Retina (tissue), 1 donor: ENCODE results near the gene NPIPB13.
"Not testable (repeated sequence)": the region's sequence is repeated elsewhere in the genome, so short reads cannot be mapped to it uniquely, and the experiment has no call there.

Experiments used
- DNase-seq: peaks from one replicate; pipeline ENCODE4 v3.0.0-alpha.2; 2016

Gene NPIPB13

DNA sequence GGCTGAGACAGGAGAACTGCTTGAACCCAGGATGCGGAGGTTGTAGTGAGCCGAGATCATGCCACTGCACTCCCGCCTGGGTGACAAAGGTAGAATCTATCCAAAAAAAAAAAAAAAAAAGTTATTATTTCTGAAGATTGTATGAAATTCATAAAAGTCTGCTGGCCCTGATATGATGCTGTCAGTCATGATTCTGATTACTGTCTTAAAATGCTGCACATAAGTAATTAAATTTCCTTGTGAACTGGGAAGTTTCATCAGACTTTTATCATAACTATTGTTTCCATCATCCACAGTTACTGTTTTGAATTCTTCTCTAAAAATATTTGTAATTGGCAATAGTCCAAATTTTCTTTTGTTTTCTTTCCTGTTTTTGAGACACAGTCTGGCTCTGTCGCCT lies at the start of gene NPIPB13:
TSS of gene NPIPB13 (minus strand) at position 101 of the 400 bp plus-strand sequence. CDS start 2,906 bp downstream, outside the sequence.
- DNase-seq, result not testable (repeated sequence)

DNA sequence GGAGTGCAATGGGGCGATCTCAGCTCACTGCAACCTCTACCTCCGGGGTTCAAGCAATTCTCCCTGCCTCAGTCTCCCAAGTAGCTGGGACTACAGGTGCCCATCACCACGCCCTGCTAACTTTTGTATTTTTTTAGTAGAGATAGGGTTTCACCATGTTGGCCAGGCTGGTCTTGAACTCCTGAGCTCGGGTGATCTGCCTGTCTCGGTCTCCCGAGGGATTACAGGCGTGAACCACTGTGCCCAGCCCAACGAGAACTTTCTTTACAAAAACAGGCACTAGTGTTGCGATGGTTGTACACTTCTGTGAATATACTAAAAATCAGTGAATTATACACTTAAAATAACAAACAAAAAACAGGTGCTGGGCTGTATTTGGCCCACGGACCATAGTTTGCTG lies 34.1 kb upstream of the NPIPB13 start:
- DNase-seq, result not testable (repeated sequence)

DNA sequence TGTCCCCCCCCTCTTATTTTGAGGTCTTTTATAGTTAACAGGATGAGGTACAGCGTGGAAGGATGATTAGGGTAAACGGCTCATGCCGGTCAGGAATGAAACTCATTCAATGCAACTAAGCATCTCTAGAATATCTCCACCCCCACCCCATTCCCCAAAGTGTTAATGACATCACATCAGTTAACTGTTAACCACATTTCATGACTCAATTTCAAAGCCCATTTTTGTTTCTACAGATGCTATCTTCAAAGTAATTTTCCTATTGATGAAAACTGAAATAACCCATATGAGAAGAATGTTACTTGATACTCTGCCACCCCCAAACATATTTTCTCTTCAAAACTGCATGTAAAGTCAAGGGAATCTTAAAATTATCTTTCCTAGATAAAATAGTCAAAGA lies 30.2 kb upstream of the NPIPB13 start:
- not testable (repeated sequence) for DNase-seq

DNA sequence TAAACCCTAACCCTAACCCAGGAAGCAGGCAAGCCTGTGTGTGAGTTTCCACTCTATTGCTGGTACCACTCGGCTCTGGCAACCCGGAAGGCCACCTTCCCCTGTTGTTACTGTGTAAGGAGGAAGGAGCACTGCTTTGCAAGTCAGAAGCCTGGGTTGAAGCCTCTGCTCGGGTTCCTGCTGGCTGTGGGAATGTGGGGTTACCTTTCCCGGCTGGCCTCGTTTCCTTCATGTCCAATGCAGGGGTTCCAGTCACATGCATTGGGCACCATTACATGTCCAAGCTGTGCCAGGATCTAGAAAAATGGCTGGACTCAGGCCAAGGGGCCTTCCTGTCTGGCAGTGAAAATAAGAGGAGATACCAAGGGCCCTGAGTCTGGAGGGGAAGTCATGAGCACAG lies 31.2 kb downstream of the NPIPB13 start:
- DNase-seq, result not testable (repeated sequence)

DNA sequence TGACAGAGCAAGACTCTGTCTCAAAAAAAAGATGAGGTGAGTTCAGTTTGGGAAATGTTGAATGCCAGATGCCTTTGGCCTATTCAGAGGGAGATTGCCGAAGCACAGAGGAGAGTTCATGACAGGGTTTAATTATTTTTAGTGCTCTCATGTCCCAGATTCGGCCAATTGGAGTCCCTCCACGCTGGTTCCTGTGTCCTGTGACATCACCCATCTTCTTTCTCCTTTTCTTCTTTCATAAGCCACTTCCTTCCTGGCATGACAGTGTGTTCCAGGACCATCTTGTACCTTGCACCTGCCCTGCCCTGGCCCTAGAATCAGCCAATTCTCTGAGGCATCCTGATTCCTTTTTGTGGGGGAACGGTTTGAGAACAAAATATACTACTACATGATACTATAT lies 36.9 kb downstream of the NPIPB13 start:
- DNase-seq, result not testable (repeated sequence)

DNA sequence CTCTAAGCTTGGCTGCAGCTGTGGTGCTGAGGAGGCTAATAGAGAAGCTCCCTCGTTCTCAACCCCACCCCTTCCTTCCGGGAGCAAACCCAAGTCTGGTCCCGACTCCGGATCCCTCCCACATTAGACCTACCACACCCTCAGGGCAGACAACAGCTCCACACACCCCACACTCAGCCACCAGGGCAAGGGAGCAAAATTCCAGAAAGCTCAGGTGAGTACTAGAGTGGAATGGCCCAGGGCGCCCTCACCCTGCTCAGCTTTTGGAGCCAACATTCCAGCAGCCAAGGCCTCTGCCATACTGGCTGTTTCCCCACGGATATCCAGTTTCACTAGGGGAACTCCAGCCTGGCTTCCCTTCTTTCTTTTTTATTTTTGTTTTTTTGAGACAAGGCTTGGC lies 39.2 kb downstream of the NPIPB13 start:
- not testable (repeated sequence) for DNase-seq

DNA sequence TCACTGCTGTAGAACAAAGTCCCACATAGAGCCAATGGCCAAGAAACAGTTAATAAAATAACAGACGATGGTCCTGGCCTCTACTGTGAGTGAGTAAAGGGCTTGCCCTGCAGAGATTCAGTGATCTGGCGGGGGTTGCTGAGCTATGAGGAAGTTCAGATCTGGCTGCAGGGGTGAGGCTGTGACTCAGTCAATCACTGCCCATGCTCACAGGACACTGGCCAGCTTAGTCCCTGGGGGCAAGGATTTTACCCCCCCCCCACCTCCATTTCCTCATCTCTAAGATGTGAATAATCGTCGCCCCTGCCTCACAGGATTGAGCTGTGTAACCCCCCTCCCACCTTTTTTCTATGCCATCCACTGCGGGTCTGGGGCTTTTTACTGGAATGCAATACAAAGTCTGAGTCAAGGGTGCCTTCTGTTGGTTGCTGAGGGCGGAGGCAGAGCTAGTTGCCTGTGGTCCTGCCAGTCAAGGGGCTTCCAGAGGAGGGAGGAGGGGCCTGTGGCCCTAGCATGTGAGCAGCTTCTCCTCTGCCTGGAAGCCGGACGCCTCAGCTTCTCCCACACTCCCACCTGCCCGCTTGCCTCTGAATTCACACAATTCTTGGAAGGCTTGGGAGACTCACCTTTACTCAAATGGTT lies 41.1 kb downstream of the NPIPB13 start:
- DNase-seq, result not testable (repeated sequence)

DNA sequence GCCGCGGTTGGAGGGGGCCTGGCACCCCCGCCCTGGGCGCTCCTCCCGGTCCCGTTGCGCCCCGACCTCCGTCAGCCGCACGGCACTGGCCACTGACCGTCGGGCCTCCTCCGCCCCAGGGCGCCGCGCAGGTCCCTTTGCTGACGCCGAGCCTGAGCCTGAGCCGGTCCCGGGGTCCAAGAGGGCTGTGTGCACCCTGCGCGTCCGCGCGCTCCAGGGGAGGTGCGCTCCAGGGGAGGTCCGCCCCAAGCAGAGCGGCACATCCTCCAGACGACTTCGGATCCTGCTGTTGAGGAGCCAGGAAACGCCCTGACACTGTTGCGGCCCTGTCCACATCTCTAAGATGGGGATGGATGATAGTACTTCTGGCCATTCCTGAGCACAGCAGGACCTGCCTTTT lies 42.0 kb downstream of the NPIPB13 start:
- not testable (repeated sequence) for DNase-seq

DNA sequence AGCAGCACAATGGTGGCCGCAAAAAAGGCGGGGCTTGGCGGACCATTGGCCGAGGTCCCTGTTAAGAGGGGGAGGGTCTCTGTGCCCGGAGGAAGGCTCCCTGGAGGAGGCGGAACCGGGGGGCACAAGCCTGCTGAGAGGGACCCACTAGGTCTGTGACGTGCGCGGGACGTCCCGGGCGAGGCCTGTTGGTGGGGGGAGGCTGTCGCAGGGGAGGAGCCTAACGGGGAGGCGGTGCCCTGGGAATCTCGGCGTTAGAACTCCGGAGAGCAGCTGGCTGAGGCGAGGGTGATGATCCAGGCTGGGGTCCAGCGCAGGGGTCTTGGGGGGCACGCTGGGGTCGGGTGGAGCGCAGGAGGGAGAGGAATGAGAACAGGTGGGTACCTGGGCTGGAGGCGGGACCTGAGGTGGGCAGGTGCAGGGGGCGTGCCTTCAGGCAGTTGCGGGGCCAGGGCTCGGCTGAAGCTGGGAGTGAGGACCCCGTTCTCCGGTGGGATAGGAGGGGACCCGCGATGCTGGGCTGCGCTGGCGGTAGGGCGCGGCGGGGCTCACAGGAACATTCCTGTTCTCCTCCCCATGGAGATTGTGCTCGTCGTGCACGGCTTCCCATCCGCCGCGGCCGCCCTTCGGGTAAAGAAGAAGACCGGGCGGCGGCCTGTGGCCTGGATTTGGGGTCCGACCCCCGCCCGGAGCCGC lies 42.6 kb downstream of the NPIPB13 start:
- DNase-seq, result not testable (repeated sequence)

DNA sequence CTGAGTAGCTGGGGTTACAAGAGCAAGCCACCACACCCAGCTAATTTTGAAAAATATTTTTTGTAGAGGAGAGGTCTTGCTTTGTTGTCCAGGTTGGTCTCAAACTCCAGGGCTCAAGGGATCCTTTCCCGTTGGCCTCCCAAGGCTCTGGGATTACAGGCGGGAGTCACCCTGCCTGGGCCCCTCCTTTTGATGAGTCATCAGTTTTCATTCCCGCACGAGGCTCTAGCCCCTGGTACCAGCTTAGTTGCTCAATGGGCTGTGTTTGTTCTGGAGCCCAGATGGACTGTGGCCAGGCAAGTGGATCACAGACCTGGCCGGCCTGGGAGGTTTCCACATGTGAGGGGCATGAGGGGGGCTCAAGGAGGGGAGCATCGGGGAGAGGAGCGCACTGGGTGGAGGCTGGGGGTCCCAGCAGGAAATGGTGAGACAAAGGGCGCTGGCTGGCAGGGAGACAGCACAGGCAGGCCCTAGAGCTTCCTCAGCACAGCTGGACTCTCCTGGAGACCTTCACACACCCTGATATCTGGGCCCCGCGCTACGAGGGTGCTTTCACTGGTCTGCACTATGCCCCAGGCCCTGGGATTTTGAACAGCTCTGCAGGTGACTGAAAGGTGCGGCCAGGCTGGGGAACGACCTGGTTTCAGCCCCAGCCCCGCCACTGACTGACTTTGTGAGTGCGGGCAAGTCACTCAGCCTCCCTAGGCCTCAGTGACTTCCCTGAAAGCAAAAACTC lies 48.5 kb downstream of the NPIPB13 start:
- DNase-seq, result not testable (repeated sequence)

DNA sequence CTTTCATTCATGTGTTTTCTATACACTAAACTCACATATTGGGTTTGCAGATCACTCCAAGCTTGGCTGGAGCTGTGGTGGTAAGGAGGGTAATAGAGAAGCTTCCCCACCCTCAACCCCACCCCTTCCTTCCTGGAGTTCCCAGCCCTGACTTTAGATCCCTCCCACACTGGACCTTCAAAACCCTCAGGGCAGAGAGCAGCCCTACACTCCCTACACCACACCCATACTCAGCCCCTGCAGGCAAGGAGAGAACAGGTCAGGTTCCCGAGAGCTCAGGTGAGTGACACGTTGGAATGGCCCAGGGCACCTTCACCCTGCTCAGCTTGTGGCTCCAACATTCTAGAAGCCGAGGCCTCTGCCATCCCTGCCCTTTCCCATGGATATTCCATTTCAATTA lies 49.2 kb downstream of the NPIPB13 start, which contains the start of gene SULT1A3:
TSS of gene SULT1A3 (plus strand) at position 207 of the 400 bp plus-strand sequence. CDS start 1,474 bp downstream, outside the sequence.
- DNase-seq, result not testable (repeated sequence)
